GM12878 (cell line): Measurements from ENCODE around the gene UAP1L1. TPM values are rescaled to one million over a fixed set of nuclear protein-coding genes. Genes with fewer than 3 reads are reported as not detected.

Experiments used
- BHLHE40 ChIP-seq, 2 experiments: fragments of 450-650 bp in 1 of 2; IDR thresholded peaks; 2 replicates each; pipeline ENCODE4 v1.6.1; 2011 to 2017; ENCODE audit warnings: low read depth in 2 of 2, borderline replicate concordance in 1 of 2, improper control_type of control experiment in 1 of 2, low read length in 1 of 2, mild to moderate bottlenecking in 1 of 2
- CBFB ChIP-seq: IDR thresholded peaks from 2 replicates; pipeline ENCODE4 v1.6.1; 2016; ENCODE audit warnings: antibody characterized with exemption, low read depth
- CHD4 ChIP-seq: fragments of 200-600 bp; sonication (generic); IDR thresholded peaks from 2 replicates; pipeline ENCODE4 v1.6.1; 2016; ENCODE audit warnings: mild to moderate bottlenecking
- DPF2 ChIP-seq: fragments of 450-650 bp; IDR thresholded peaks from 2 replicates; pipeline ENCODE4 v1.6.1; 2017; ENCODE audit warnings: mild to moderate bottlenecking
- EP300 ChIP-seq, 2 experiments: fragments of 150-350 bp in 1 of 2; IDR thresholded peaks; 2 replicates each; pipeline ENCODE4 v1.6.1; 2011 to 2012; ENCODE audit warnings: low read depth in 2 of 2, low read length in 2 of 2, borderline replicate concordance in 1 of 2, improper control_type of control experiment in 1 of 2, inconsistent platforms in 1 of 2; ENCODE audit not compliant: control insufficient read depth in 1 of 2
- ETV6 ChIP-seq, 2 experiments: fragments of 450-650 bp in 1 of 2; IDR thresholded peaks in 1 of 2; conservative IDR thresholded peaks in 1 of 2; 2 replicates each; pipeline ENCODE4 v1.6.1; 2014; ENCODE audit warnings: antibody characterized with exemption in 1 of 2, borderline replicate concordance in 1 of 2, low read depth in 1 of 2, mild to moderate bottlenecking in 1 of 2, moderate library complexity in 1 of 2
- FOXM1 ChIP-seq: IDR thresholded peaks from 2 replicates; pipeline ENCODE4 v1.6.1; 2012; ENCODE audit warnings: low read depth, mild to moderate bottlenecking, inconsistent platforms, low read length, moderate library complexity
- GATAD2B ChIP-seq: fragments of 450-650 bp; conservative IDR thresholded peaks from 2 replicates; pipeline ENCODE4 v1.6.1; 2017; ENCODE audit warnings: low read depth, mild to moderate bottlenecking, moderate library complexity
- IRF4 ChIP-seq: IDR thresholded peaks from 2 replicates; pipeline ENCODE4 v1.6.1; 2011; ENCODE audit warnings: low read depth, low read length
- KLF5 ChIP-seq: fragments of 450-650 bp; IDR thresholded peaks from 2 replicates; pipeline ENCODE4 v1.6.1; 2014; ENCODE audit warnings: mild to moderate bottlenecking; ENCODE audit not compliant: partially characterized antibody
- NFIC ChIP-seq: IDR thresholded peaks from 2 replicates; pipeline ENCODE4 v1.6.1; 2012; ENCODE audit warnings: low read depth, mild to moderate bottlenecking, inconsistent platforms, low read length, moderate library complexity
- NFXL1 ChIP-seq: fragments of 450-650 bp; IDR thresholded peaks from 2 replicates; pipeline ENCODE4 v1.6.1; 2017; ENCODE audit warnings: antibody characterized with exemption, mild to moderate bottlenecking, borderline replicate concordance
- POLR2AphosphoS5 ChIP-seq: IDR thresholded peaks from 2 replicates; pipeline ENCODE4 v1.6.1; 2011; ENCODE audit warnings: mild to moderate bottlenecking, low read length, inconsistent platforms
- SREBF1 ChIP-seq: IDR thresholded peaks from 2 replicates; pipeline ENCODE4 v1.6.1; 2012; ENCODE audit warnings: mild to moderate bottlenecking, low read length
- TAF1 ChIP-seq: IDR thresholded peaks from 2 replicates; pipeline ENCODE4 v1.6.1; 2011; ENCODE audit warnings: mild to moderate bottlenecking, low read depth, low read length, borderline replicate concordance
- TCF7 ChIP-seq: IDR thresholded peaks from 2 replicates; pipeline ENCODE4 v1.6.1; 2014; ENCODE audit warnings: antibody characterized with exemption, borderline replicate concordance
- ZSCAN29 ChIP-seq: fragments of 450-650 bp; IDR thresholded peaks from 2 replicates; pipeline ENCODE4 v1.6.1; 2017; ENCODE audit warnings: mild to moderate bottlenecking, moderate library complexity
- polyA plus RNA-seq, 11 experiments: library from polyadenylated mRNA; depleted of rRNA in 4 of 11; unstranded in 6 of 11; stranded (reverse) in 5 of 11; fragments of >200 nt; fragmentation: Nextera tagmentation in 4 of 11; fragmentation: Illumina TruSeq in 1 of 11; extraction: Ambion mirVana in 4 of 11; extraction: Trizol in 1 of 11; gene quantifications; 1 replicate in 1 of 11; 2 replicates in 10 of 11; pipeline versions ENCODE4 v1.2.1 to v1.2.3, GENCODE V29; 2011 to 2016; ENCODE audit warnings: inconsistent platforms in 2 of 11, missing spikeins in 2 of 11, low read depth in 1 of 11
- total RNA-seq, 4 experiments: library from RNA; depleted of rRNA in 3 of 4; stranded (reverse); fragments of >200 nt in 3 of 4; fragmentation: Illumina TruSeq in 1 of 4; extraction: Trizol in 1 of 4; gene quantifications; 2 replicates each; pipeline versions ENCODE4 v1.2.1 to v1.2.3, GENCODE V29; 2013 to 2021
- TF ChIP-seq, protein P1 (sequence below): IDR thresholded peaks from 2 replicates; pipeline ENCODE4 v1.6.1; 2011; ENCODE audit warnings: borderline replicate concordance, low read depth, mild to moderate bottlenecking, moderate library complexity, low read length; ENCODE audit not compliant: insufficient read depth, poor library complexity, severe bottlenecking
- TF ChIP-seq, protein P2 (sequence below): fragments of 450-650 bp; IDR thresholded peaks from 2 replicates; pipeline ENCODE4 v1.6.1; 2016; ENCODE audit warnings: mild to moderate bottlenecking, moderate library complexity, borderline replicate concordance
- TF ChIP-seq, protein P3 (sequence below): fragments of 450-650 bp; conservative IDR thresholded peaks from 2 replicates; pipeline ENCODE4 v1.6.1; 2017; ENCODE audit warnings: mild to moderate bottlenecking, moderate library complexity
- TF ChIP-seq, protein P4 (sequence below): fragments of 450-650 bp; IDR thresholded peaks from 2 replicates; pipeline ENCODE4 v1.6.1; 2014; ENCODE audit warnings: mild to moderate bottlenecking

Gene UAP1L1
- total and polyA plus RNA-seq, 10 of the 15 experiments (the other 5 are each of a cell fraction or from before 2014, with no cell fraction given) = 0.29 to 15.7 (median 5.8) TPM

DNA sequence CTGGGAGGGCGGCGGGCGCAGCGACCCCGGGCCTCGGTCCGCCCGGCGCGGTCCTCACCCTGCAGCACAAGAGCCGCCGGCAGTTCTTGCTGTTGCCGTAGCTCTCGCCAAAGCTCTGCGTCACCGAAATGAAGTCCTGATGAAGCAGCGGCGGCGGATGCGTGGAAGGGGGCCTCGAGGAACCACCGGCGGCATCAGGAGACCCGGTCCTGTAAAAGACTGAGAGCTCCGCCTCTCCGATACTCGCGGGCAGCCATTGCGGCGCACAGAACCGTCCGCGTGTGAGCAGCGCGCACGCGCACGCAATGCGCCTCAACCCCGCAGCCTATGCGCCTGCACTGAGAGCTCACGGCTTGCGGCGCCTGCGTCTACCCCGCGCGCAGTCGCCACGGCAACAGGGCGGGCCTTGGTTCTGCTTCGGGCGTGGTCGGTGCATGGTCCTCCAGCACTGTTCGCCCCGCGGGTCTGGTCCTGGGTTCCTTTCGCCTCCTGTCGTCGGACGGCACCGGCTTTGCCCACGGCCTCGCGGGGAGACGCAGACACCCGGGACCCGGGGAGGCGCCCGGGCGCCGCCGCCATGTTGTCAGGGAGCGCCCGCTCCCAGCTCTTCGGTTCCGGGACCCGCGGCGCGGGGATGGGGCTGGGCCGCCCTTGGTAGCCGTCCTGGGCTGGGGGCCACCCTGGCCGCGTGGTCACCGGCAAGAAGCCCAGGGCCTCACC lies 52.3 kb downstream of the UAP1L1 start (continued):
- TF ChIP-seq FOXM1 = no peak
- peak; percentile 86 for TF ChIP-seq KLF5
- no peak for TF ChIP-seq EP300 (IDR thresholded peaks at IDR 0.05; ENCODE audit: borderline replicate concordance in 1 of 2, control insufficient read depth in 1 of 2, low read depth in 2 of 2, low read length in 2 of 2)
- TF ChIP-seq TAF1 = peak; percentile 96
- peak; percentile 63 for TF ChIP-seq GATAD2B
- peak; percentile 65; the same call in 1 of the 2 replicates for TF ChIP-seq NFXL1
- no peak for TF ChIP-seq IRF4
- TF ChIP-seq CBFB = 0 out of 2 replicates have a peak, but pooled peaks have one; percentile 26
- peak; percentile 40 to 68; a peak in 2 of 4 replicates for TF ChIP-seq BHLHE40 (IDR thresholded peaks at IDR 0.05; ENCODE audit: borderline replicate concordance in 1 of 2, low read depth in 2 of 2, low read length in 1 of 2)
- no peak for TF ChIP-seq TCF7
- TF ChIP-seq, protein P1, sequence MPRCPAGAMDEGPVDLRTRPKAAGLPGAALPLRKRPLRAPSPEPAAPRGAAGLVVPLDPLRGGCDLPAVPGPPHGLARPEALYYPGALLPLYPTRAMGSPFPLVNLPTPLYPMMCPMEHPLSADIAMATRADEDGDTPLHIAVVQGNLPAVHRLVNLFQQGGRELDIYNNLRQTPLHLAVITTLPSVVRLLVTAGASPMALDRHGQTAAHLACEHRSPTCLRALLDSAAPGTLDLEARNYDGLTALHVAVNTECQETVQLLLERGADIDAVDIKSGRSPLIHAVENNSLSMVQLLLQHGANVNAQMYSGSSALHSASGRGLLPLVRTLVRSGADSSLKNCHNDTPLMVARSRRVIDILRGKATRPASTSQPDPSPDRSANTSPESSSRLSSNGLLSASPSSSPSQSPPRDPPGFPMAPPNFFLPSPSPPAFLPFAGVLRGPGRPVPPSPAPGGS = no peak
- TF ChIP-seq, protein P2, sequence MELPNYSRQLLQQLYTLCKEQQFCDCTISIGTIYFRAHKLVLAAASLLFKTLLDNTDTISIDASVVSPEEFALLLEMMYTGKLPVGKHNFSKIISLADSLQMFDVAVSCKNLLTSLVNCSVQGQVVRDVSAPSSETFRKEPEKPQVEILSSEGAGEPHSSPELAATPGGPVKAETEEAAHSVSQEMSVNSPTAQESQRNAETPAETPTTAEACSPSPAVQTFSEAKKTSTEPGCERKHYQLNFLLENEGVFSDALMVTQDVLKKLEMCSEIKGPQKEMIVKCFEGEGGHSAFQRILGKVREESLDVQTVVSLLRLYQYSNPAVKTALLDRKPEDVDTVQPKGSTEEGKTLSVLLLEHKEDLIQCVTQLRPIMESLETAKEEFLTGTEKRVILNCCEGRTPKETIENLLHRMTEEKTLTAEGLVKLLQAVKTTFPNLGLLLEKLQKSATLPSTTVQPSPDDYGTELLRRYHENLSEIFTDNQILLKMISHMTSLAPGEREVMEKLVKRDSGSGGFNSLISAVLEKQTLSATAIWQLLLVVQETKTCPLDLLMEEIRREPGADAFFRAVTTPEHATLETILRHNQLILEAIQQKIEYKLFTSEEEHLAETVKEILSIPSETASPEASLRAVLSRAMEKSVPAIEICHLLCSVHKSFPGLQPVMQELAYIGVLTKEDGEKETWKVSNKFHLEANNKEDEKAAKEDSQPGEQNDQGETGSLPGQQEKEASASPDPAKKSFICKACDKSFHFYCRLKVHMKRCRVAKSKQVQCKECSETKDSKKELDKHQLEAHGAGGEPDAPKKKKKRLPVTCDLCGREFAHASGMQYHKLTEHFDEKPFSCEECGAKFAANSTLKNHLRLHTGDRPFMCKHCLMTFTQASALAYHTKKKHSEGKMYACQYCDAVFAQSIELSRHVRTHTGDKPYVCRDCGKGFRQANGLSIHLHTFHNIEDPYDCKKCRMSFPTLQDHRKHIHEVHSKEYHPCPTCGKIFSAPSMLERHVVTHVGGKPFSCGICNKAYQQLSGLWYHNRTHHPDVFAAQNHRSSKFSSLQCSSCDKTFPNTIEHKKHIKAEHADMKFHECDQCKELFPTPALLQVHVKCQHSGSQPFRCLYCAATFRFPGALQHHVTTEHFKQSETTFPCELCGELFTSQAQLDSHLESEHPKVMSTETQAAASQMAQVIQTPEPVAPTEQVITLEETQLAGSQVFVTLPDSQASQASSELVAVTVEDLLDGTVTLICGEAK = no peak; the same call in 1 of the 2 replicates
- TF ChIP-seq CHD4 = no peak
- no peak for TF ChIP-seq ETV6 (conservative IDR thresholded peaks at IDR 0.05 in 1 of 2, IDR thresholded peaks at IDR 0.05 in 1 of 2; ENCODE audit: borderline replicate concordance in 1 of 2, low read depth in 1 of 2)
- TF ChIP-seq, protein P3, sequence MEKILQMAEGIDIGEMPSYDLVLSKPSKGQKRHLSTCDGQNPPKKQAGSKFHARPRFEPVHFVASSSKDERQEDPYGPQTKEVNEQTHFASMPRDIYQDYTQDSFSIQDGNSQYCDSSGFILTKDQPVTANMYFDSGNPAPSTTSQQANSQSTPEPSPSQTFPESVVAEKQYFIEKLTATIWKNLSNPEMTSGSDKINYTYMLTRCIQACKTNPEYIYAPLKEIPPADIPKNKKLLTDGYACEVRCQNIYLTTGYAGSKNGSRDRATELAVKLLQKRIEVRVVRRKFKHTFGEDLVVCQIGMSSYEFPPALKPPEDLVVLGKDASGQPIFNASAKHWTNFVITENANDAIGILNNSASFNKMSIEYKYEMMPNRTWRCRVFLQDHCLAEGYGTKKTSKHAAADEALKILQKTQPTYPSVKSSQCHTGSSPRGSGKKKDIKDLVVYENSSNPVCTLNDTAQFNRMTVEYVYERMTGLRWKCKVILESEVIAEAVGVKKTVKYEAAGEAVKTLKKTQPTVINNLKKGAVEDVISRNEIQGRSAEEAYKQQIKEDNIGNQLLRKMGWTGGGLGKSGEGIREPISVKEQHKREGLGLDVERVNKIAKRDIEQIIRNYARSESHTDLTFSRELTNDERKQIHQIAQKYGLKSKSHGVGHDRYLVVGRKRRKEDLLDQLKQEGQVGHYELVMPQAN = no peak; the same call in none of the 2 replicates
- TF ChIP-seq SREBF1 = no peak
- no peak for TF ChIP-seq NFIC
- TF ChIP-seq ZSCAN29 = no peak
- TF ChIP-seq POLR2AphosphoS5 = peak; percentile 62; the same call in 1 of the 2 replicates
- TF ChIP-seq, protein P4, sequence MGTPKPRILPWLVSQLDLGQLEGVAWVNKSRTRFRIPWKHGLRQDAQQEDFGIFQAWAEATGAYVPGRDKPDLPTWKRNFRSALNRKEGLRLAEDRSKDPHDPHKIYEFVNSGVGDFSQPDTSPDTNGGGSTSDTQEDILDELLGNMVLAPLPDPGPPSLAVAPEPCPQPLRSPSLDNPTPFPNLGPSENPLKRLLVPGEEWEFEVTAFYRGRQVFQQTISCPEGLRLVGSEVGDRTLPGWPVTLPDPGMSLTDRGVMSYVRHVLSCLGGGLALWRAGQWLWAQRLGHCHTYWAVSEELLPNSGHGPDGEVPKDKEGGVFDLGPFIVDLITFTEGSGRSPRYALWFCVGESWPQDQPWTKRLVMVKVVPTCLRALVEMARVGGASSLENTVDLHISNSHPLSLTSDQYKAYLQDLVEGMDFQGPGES = no peak
- TF ChIP-seq DPF2 = no peak
